Mesendoderm (in vitro differentiated cells): Measurements from ENCODE around the gene JARID2.

Experiments used
- DNase-seq: peaks from one replicate; pipeline ENCODE4 v3.0.0; 2013
- H2AK5ac ChIP-seq: 2 replicates; pipeline ENCODE4 v1.6.1; 2013; ENCODE audit warnings: low read length, inconsistent platforms
- H2BK120ac ChIP-seq: 2 replicates; pipeline ENCODE4 v1.6.1; 2013; ENCODE audit warnings: low read depth, mild to moderate bottlenecking, low read length, moderate library complexity, mixed read lengths
- H2BK15ac ChIP-seq: replicated peaks from 2 replicates; pipeline ENCODE4 v1.6.1; 2013; ENCODE audit warnings: low read depth, mild to moderate bottlenecking, moderate library complexity
- H2BK5ac ChIP-seq: 2 replicates; pipeline ENCODE4 v1.6.1; 2013; ENCODE audit warnings: low read length, inconsistent platforms
- H3K18ac ChIP-seq: 2 replicates; pipeline ENCODE4 v1.6.1; 2013; ENCODE audit warnings: mild to moderate bottlenecking, low read length, mixed read lengths
- H3K23ac ChIP-seq: one replicate; pipeline ENCODE4 v1.6.1; 2013; ENCODE audit warnings: low read length
- H3K27ac ChIP-seq: 2 replicates; pipeline ENCODE4 v1.5.1; 2013; ENCODE audit warnings: low read depth, mild to moderate bottlenecking, inconsistent platforms, low read length, moderate library complexity
- H3K27me3 ChIP-seq: 2 replicates; pipeline ENCODE4 v1.6.1; 2013; ENCODE audit warnings: low read length, control low read depth, mild to moderate bottlenecking, inconsistent platforms; ENCODE audit not compliant: insufficient read depth, poor library complexity
- H3K36me3 ChIP-seq: 2 replicates; pipeline ENCODE4 v1.6.1; 2013; ENCODE audit warnings: low read length, inconsistent platforms; ENCODE audit not compliant: control insufficient read depth, insufficient read depth
- H3K4ac ChIP-seq: one replicate; pipeline ENCODE4 v1.6.1; 2013; ENCODE audit warnings: low read depth, mild to moderate bottlenecking, low read length, moderate library complexity
- H3K4me1 ChIP-seq: 2 replicates; pipeline ENCODE4 v1.6.1; 2013; ENCODE audit warnings: low read depth, low read length, inconsistent platforms; ENCODE audit not compliant: control insufficient read depth
- H3K4me2 ChIP-seq: 2 replicates; pipeline ENCODE4 v1.6.1; 2013; ENCODE audit warnings: low read length
- H3K4me3 ChIP-seq: 2 replicates; pipeline ENCODE4 v1.5.1; 2013; ENCODE audit warnings: mild to moderate bottlenecking, low read length
- H3K56ac ChIP-seq: one replicate; pipeline ENCODE4 v1.6.1; 2013; ENCODE audit warnings: low read length
- H3K79me1 ChIP-seq: 2 replicates; pipeline ENCODE4 v1.6.1; 2013; ENCODE audit warnings: low read length, inconsistent platforms
- H3K79me2 ChIP-seq: 2 replicates; pipeline ENCODE4 v1.6.1; 2013; ENCODE audit warnings: mild to moderate bottlenecking, low read length; ENCODE audit not compliant: control insufficient read depth, insufficient read depth
- H3K9ac ChIP-seq: 2 replicates; pipeline ENCODE4 v1.6.1; 2013; ENCODE audit warnings: low read length, inconsistent platforms
- H4K5ac ChIP-seq: one replicate; pipeline ENCODE4 v1.6.1; 2013; ENCODE audit warnings: low read length
- H4K8ac ChIP-seq: one replicate; pipeline ENCODE4 v1.6.1; 2013; ENCODE audit warnings: low read depth, mild to moderate bottlenecking, control low read depth, low read length, moderate library complexity
- WGBS: extraction: QIAGEN DNeasy Blood & Tissue Kit; methylation state at CpG from one replicate; pipeline ENCODE4 v1.1.7; 2013; ENCODE audit warnings: low lambda C conversion rate, missing lambda C conversion rate; ENCODE audit not compliant: insufficient coverage; ENCODE audit errors: extremely low coverage; 5-methylcytosine and 5-hydroxymethylcytosine counted together

The JARID2 gene

DNA sequence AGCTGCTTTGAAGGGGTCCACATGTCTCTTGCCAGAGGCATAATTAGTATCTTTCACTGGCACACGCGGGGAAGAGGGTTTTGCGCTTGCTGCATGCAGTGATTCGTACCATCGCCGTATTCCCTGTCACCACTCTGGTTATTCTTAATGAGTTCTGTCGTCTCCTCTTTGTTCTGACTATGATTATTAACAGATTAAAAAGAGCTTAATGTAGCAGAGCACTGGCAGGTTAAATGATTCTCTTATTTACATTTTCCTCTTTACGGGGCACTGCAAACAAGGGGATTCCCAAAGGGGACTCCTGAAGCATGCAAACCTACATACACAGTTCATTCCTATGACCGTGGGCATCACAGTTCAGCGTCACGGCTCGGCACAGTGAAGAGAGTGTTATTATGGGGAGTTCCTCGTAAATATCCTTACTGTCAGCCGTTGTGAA, 212.2 kb downstream of the JARID2 start:
- H3K79me2 ChIP-seq = peaks cover 61% of the 10 kb centered on the region
- H3K79me1 ChIP-seq = peaks cover 17% of the 10 kb centered on the region
- H2AK5ac ChIP-seq = no peak overlapping the region
- H3K4me1 ChIP-seq = peaks cover 12% of the 10 kb centered on the region
- H2BK120ac ChIP-seq = no peak overlapping the region
- H3K4ac ChIP-seq = no peak overlapping the region
- WGBS = no CpG with 5 or more reads among the region's 14 CpGs
- no peak overlapping the region for H3K23ac ChIP-seq
- no peak overlapping the region for H2BK15ac ChIP-seq
- no peaks in the 10 kb centered on the region for H3K27me3 ChIP-seq
- H3K27ac ChIP-seq = no peak overlapping the region
- H4K8ac ChIP-seq = no peak overlapping the region
- no peak for DNase-seq
- no peak overlapping the region for H3K4me2 ChIP-seq
- H3K18ac ChIP-seq = no peak overlapping the region
- no peak overlapping the region for H3K9ac ChIP-seq
- no peak overlapping the region for H2BK5ac ChIP-seq
- no peak overlapping the region for H3K56ac ChIP-seq
- no peaks in the 10 kb centered on the region for H3K36me3 ChIP-seq
- no peak overlapping the region for H3K4me3 ChIP-seq
- H4K5ac ChIP-seq = no peak overlapping the region

DNA sequence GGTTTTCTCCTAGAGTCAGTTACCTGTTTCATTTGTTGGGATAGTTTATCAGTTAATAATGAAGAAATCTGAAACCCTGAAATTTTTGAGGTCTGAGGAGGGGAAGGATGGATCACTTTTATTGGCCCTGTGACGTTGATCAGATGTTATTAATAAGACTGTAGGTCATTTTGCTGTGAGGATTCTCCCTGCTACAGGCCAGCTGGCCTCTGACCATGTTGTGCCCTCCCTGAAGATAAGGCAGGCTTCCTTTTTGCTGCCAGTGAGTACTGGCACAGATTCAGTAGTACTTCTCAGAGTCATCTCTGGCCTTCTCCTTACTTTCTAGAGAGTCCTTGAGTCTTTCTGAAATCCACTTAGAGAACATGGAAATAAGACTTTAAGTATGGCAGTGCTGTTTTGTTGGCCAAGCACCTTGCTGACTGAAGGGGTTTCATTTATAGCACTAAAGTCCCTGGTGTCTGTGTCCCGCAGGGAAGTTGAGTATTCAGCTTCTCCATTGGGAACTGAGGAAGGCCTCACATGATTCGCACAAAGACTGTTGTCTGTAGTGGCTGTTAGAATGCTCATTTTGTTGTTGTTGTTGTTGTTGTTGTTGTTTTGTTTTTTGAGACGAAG, 214.3 kb downstream of the JARID2 start:
- H3K79me1 ChIP-seq = peaks cover 14% of the 10 kb centered on the region
- DNase-seq = no peak
- H2BK15ac ChIP-seq = no peak overlapping the region
- peaks cover 59% of the 10 kb centered on the region for H3K79me2 ChIP-seq
- H3K9ac ChIP-seq = no peak overlapping the region
- no peak overlapping the region for H4K5ac ChIP-seq
- H3K27me3 ChIP-seq = no peaks in the 10 kb centered on the region
- no peak overlapping the region for H3K56ac ChIP-seq
- H3K23ac ChIP-seq = no peak overlapping the region
- H3K27ac ChIP-seq = no peak overlapping the region
- no peak overlapping the region for H2AK5ac ChIP-seq
- no peak overlapping the region for H2BK5ac ChIP-seq
- no peak overlapping the region for H3K4me2 ChIP-seq
- no CpG with 5 or more reads among the region's 4 CpGs for WGBS
- no peak overlapping the region for H3K18ac ChIP-seq
- H4K8ac ChIP-seq = no peak overlapping the region
- no peak overlapping the region for H3K4ac ChIP-seq
- no peak overlapping the region for H2BK120ac ChIP-seq
- H3K4me1 ChIP-seq = peaks cover 12% of the 10 kb centered on the region
- H3K4me3 ChIP-seq = no peak overlapping the region
- H3K36me3 ChIP-seq = no peaks in the 10 kb centered on the region

GRCh38 chr6:15461127-15461944, 215.5 kb downstream of the JARID2 start:
- Histone ChIP-seq H3K4me1 (peaks cover 12% of the 10 kb centered on the region), H4K8ac (no peak overlapping the region), H2BK15ac (no peak overlapping the region), H3K36me3 (no peaks in the 10 kb centered on the region), H3K79me2 (peaks cover 63% of the 10 kb centered on the region), H3K4me3 (no peak overlapping the region), H3K4ac (no peak overlapping the region), H2AK5ac (no peak overlapping the region), H3K56ac (no peak overlapping the region), H3K27me3 (no peaks in the 10 kb centered on the region), H2BK120ac (no peak overlapping the region), H3K4me2 (peak overlapping the region; percentile 9), H3K27ac (peak overlapping the region; percentile 17), H3K9ac (no peak overlapping the region), H3K79me1 (peaks cover 15% of the 10 kb centered on the region), H3K18ac (no peak overlapping the region), H2BK5ac (no peak overlapping the region), H4K5ac (no peak overlapping the region), H3K23ac (no peak overlapping the region)
- WGBS = no CpG with 5 or more reads among the region's 6 CpGs
- DNase-seq = peak; percentile 86

GRCh38 chr6:15462256-15462655, 216.4 kb downstream of the JARID2 start:
- Histone ChIP-seq H3K4me3 (no peak overlapping the region), H3K27me3 (no peaks in the 10 kb centered on the region), H2BK15ac (peak overlapping the region; percentile 58), H3K56ac (no peak overlapping the region), H3K36me3 (no peaks in the 10 kb centered on the region), H3K4ac (no peak overlapping the region), H3K9ac (no peak overlapping the region), H2AK5ac (no peak overlapping the region), H3K4me1 (peaks cover 12% of the 10 kb centered on the region), H3K79me2 (peaks cover 67% of the 10 kb centered on the region), H4K8ac (no peak overlapping the region), H3K79me1 (peaks cover 18% of the 10 kb centered on the region), H3K4me2 (no peak overlapping the region), H2BK120ac (no peak overlapping the region), H3K27ac (no peak overlapping the region), H3K23ac (peak overlapping the region; percentile 15), H2BK5ac (no peak overlapping the region), H3K18ac (no peak overlapping the region), H4K5ac (no peak overlapping the region)
- WGBS = no CpG with 5 or more reads among the region's 4 CpGs
- no peak for DNase-seq

DNA sequence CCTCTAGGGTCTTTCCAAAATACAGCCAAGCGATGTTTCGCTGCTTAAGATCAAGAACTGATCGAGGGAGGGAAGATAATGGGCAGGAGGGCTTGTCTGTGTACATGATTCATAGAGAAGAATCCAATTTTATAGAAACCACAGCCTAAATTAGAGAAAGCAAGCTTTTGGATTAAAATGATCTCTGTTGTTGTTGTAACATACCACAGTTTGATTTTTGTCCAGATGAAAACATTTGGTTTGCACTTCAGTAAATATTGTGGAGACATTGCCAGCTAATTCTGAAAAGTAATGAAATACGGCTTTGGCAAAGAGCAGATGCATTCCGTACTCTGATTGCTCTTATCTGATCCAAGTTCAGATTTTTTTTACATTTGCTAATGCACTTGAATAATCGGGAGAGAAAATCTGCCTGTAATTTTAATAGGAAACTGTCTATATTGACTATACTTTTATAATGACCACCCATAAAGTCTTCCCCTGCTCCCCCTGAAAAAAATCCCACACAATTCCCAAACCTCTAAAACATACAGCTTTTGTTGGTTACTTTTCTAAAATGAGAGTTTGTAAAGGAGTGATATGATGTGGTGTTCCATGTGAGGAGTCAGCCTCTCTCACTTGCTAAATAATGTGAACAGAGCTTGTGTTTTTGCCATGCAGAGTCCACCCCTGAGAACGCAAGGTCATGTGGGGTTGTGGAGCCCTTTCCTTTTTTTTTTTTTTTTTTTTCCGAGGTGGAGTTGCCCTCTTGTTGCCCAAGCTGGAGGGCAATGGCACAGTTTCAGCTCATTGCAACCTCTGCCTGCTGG, 217.1 kb downstream of the JARID2 start:
- Histone ChIP-seq H3K4me2 (no peak overlapping the region), H4K5ac (no peak overlapping the region), H3K27me3 (no peaks in the 10 kb centered on the region), H3K79me2 (peaks cover 65% of the 10 kb centered on the region), H3K18ac (no peak overlapping the region), H2BK120ac (no peak overlapping the region), H3K36me3 (no peaks in the 10 kb centered on the region), H3K4me3 (no peak overlapping the region), H4K8ac (no peak overlapping the region), H3K27ac (no peak overlapping the region), H3K79me1 (peaks cover 18% of the 10 kb centered on the region), H3K56ac (no peak overlapping the region), H2BK5ac (no peak overlapping the region), H2BK15ac (no peak overlapping the region), H3K9ac (no peak overlapping the region), H3K4me1 (peaks cover 12% of the 10 kb centered on the region), H2AK5ac (no peak overlapping the region), H3K23ac (no peak overlapping the region), H3K4ac (no peak overlapping the region)
- no CpG with 5 or more reads among the region's 8 CpGs for WGBS
- no peak for DNase-seq
